Left forelimb (tissue), 1 donor: ENCODE measurements around the gene KLF2.

Experiments used
- DNase-seq: peaks from one replicate; pipeline ENCODE4 v3.0.0-alpha.2; 2018; ENCODE audit warnings: low spot score

The KLF2 gene

GRCh38 chr19:16377521-16377920 lies 52.9 kb downstream of the KLF2 start:
- no peak for DNase-seq
